Measurements from ENCODE around the gene WDR37. TPM values are rescaled to one million over a fixed set of nuclear protein-coding genes. Genes with fewer than 3 reads are reported as not detected.
"Not testable (repeated sequence)": the region's sequence is repeated elsewhere in the genome, so short reads cannot be mapped to it uniquely, and the experiment has no call there.

The WDR37 gene
- total RNA-seq, 2 experiments from 2014 or later = 22.0 to 26.4 TPM

DNA sequence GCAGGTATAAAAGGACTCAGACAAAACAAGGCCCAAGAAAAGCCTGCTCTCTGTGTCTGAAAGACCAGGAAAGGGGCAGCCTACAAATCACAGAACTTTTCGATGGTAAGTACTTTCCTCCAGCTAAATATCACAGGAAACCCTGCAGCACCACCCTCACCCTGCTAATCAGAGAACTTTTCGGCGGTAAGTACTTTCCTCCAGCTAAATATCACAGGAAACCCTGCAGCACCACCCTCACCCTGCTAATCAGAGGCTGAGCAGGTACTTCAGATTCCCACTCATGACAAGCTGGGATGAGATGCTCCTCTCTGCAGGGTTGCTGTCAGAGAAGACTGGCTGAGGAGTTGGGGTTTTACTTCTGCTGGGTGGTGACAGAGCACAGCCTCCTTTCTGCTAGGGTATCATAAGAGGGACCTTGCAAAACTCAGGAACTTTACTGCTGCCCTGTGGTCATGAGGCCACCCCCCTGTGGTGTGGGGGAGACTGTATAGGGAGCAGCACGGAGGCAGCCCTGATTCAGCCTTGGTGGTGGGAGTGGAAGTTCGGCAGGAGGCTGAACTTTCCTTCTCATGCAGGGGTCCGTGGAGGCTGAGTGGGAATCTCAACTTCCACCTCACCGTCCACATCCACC is 7.2 kb downstream of the WDR37 start:
- peak; percentile 78 for ATAC-seq
- CTCF ChIA-PET = no interaction called here
- peaks cover 22% of the 10 kb centered on the region for H3K36me3 Mint-ChIP-seq

DNA sequence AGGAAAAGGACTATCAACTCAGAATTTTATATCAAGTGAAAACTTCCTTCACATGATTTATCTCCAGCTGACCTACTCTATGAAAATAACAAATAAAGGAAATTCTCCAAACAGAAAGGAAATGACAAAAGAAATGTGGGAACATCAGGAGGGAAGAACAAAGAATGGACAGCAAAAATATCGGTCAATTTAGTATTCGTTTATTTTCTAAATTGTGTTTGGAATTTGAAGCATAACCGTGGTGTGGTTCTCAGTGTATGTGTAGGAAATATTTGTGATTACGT is 8.7 kb downstream of the WDR37 start:
- DNase-seq (no peak), ATAC-seq (no peak)
- Mint-ChIP-seq H3K36me3 (peaks cover 21% of the 10 kb centered on the region), H3K27me3 (no peaks in the 10 kb centered on the region), H3K4me3 (no peak overlapping the region), H3K27ac (no peak overlapping the region), H3K4me1 (peaks cover 78% of the 10 kb centered on the region), H3K9me3 (ENCODE audit: low read depth) (no peaks in the 10 kb centered on the region)
- CTCF ChIA-PET = no interaction called here

More for the DNA sequence above, 7.2 kb downstream of the WDR37 start:
- Mint-ChIP-seq H3K27me3 (no peaks in the 10 kb centered on the region), H3K9me3 (ENCODE audit: low read depth) (no peaks in the 10 kb centered on the region), H3K4me1 (peaks cover 75% of the 10 kb centered on the region), H3K4me3 (peak overlapping the region; percentile 11), H3K27ac (peak overlapping the region; percentile 69)
- DNase-seq = peak; percentile 55

DNA sequence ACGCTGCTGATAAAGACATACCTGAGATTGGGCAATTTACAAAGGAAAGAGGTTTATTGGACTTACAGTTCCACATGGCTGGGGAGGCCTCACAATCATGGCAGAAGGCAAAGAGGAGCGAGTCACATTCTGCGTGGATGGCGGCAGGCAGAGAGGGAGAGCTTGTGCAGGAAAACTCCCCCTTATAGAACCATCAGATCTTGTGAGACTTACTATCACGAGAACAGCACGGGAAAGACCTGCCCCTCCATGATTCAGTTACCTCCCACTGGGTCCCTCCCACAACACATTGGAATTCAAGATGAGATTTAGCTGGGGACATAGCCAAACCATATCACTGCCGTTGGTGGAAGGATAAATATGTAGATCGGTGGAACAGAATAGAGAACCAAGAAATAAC is 10.5 kb downstream of the WDR37 start:
- H3K9me3 Mint-ChIP-seq (ENCODE audit: low read depth); H3K4me3 Mint-ChIP-seq; ATAC-seq; DNase-seq; H3K27ac Mint-ChIP-seq; H3K27me3 Mint-ChIP-seq; CTCF ChIA-PET: not testable (repeated sequence)
- peaks cover 62% of the 10 kb centered on the region for H3K4me1 Mint-ChIP-seq
- peaks cover 22% of the 10 kb centered on the region for H3K36me3 Mint-ChIP-seq

DNA sequence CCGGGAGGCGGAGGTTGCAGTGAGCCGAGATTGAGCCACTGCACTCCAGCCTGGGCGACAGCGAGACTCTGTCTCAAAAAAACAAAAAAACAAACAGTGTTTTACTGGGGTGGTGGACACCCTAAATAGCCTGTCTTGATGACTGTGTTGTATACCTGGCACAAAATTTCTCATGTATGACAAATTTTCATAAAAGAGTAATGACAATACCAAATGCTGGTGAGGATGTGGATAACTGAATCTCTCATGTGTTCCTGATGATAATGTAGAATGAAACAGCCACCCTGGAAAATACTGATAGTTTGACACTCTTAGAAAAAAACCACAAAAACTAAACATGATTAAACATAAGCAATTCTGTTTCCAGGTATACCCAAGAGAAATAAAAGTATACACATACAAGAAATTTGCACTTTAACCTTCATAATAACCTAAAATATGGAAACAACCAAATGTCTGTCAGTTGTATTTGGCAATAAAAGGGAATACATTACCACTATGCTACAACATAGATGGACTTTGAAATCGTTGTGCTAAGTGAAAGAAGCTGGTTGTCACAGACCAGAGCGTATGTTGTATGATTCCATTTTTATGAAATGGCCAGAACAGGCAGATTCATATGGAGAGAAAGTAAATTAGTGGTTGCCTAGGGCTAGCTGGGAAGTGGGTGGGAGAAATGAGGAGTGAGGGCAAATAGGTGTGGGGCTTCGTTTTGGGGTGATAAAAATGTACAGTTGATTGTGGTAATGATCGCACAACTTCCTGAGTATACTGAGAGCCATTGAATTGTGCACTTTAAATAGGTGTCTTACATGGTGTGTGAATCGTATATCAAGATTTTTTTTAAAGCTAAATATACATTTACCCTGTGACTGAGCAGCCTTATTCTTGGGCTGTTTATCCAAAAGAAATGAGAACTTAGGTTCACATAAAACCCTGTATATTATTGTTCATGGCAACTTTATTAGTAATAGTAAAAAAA is 12.5 kb downstream of the WDR37 start:
- Mint-ChIP-seq H3K4me1 (peaks cover 42% of the 10 kb centered on the region), H3K4me3 (no peak overlapping the region), H3K27me3 (no peaks in the 10 kb centered on the region), H3K36me3 (peaks cover 28% of the 10 kb centered on the region), H3K9me3 (ENCODE audit: low read depth) (no peaks in the 10 kb centered on the region), H3K27ac (no peak overlapping the region)
- CTCF ChIA-PET = no interaction called here
- DNase-seq (no peak), ATAC-seq (peak; percentile 23)

DNA sequence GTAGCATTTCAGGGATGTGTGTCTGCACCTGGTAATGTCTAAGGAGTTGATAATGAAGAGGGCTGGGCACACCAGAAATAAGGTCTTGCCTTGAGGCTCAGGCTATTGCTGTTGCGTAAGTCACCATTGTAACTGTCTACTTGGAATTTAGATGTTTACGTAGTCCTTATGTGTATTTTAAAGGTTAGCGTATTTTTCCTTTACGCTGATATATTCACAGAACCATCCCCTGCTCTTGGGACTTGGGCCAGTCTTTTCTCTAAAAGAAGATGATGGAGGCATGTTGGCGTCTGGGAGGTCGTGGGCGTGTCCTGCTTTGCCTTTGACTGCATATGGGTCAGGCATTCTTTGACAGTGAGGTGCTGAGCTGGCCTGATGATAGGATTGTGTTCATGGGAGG is 14.7 kb downstream of the WDR37 start:
- no peak overlapping the region for H3K4me3 Mint-ChIP-seq
- no peak overlapping the region for H3K27ac Mint-ChIP-seq
- peaks cover 31% of the 10 kb centered on the region for H3K4me1 Mint-ChIP-seq
- no peaks in the 10 kb centered on the region for H3K9me3 Mint-ChIP-seq (ENCODE audit: low read depth)
- no peak for DNase-seq
- no peaks in the 10 kb centered on the region for H3K27me3 Mint-ChIP-seq
- ATAC-seq = no peak
- CTCF ChIA-PET = no interaction called here
- peaks cover 20% of the 10 kb centered on the region for H3K36me3 Mint-ChIP-seq

DNA sequence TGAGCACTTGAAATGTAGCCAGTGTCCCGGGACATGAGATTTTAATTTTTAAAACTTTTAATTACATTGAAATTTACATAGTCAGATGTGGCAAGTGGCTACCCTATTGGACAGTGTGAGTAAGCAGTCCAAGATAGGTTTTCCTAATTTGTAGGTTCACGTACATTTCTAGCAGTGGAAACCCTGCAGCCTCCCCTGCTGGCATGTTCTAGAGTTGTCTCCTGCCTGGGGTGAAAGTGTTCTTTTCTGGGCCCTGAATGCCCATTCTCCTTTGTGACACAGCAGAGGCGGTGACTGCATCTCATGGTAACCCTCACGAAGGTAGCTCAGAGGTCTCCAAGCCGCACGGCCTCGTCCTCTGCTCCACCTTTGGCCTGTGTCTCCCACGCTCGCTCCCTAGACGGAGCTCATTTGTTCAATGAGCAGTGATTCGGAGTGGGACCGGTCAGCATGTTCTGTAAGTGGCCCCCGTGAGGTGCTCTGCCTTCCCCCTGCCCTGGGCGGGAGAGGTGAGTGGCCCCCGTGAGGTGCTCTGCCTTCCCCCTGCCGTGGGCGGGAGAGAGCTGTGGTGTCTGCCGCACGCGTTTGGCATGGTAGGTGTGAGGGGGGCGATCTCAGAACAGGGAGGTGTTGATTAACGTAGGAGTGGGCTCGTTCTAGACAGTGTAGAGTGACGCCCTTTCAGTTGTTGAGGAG is 18.0 kb downstream of the WDR37 start:
- Mint-ChIP-seq H3K36me3 (peaks cover 23% of the 10 kb centered on the region), H3K27ac (no peak overlapping the region), H3K9me3 (ENCODE audit: low read depth) (no peaks in the 10 kb centered on the region), H3K27me3 (no peaks in the 10 kb centered on the region), H3K4me1 (peaks cover 8% of the 10 kb centered on the region), H3K4me3 (no peak overlapping the region)
- CTCF ChIA-PET = interaction anchor here (1.3 to 1.6 kb wide), 3 partner anchors 17 to 45 kb away, joined by 3 read pairs; no protein-coding TSS in a partner anchor
- DNase-seq (no peak), ATAC-seq (no peak)

DNA sequence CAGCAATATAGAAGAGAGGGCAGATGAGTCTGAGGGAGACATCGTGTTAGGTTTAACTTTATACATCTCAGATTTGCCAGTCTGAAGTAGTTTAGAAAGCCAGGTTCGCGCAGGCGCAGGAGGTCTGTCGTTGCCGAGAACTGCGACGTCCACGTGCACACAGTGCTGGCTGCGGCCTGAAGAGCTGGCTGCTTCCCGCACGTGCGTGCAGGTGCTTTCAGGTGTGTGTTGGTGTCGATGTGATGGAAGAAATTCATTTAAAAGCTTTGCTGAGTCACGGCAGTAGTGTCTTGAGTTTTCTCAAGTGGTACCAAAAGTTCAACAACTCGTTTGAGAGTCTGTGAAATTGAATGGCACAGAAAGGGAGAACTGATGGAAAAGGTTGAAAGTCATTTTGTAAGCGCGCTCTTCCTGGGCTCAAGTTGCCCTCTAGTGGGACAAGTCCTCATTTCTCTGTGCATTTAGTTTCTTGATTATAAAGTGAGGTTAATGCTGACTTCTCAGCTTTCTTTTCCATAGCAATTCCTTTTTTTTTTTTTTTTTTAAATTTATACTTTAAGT is 18.6 kb downstream of the WDR37 start:
- peaks cover 27% of the 10 kb centered on the region for H3K36me3 Mint-ChIP-seq
- CTCF ChIA-PET = interaction anchor here (1.3 to 1.6 kb wide), 2 partner anchors 17 to 46 kb away, joined by 3 read pairs; no protein-coding TSS in a partner anchor
- no peaks in the 10 kb centered on the region for H3K27me3 Mint-ChIP-seq
- H3K9me3 Mint-ChIP-seq (ENCODE audit: low read depth) = no peaks in the 10 kb centered on the region
- no peak for ATAC-seq
- no peak overlapping the region for H3K4me3 Mint-ChIP-seq
- peaks cover 2% of the 10 kb centered on the region for H3K4me1 Mint-ChIP-seq
- DNase-seq = no peak
- no peak overlapping the region for H3K27ac Mint-ChIP-seq

DNA sequence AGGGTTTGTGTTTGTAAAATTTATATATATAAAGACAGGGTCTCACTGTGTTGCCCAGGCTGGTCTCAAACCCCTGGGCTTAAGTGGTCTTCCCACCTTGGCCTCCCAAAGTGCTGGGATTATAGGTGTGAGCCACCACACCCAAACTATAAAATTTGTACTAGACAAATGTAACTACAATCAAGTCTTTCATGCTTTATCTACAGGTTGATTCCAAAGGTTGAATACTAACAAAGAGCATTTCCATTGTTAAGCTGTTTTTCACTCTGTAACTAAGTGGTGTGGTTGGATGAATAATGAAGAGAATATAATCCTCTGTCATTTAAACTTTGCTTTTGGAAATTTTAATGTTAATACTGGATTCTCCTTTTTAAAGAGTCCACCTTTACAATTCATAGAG is 22.5 kb downstream of the WDR37 start:
- Mint-ChIP-seq H3K36me3 (peaks cover 29% of the 10 kb centered on the region), H3K9me3 (ENCODE audit: low read depth) (no peaks in the 10 kb centered on the region), H3K27me3 (no peaks in the 10 kb centered on the region), H3K27ac (no peak overlapping the region), H3K4me3 (no peak overlapping the region), H3K4me1 (no peaks in the 10 kb centered on the region)
- DNase-seq (no peak), ATAC-seq (no peak)
- CTCF ChIA-PET = no interaction called here

DNA sequence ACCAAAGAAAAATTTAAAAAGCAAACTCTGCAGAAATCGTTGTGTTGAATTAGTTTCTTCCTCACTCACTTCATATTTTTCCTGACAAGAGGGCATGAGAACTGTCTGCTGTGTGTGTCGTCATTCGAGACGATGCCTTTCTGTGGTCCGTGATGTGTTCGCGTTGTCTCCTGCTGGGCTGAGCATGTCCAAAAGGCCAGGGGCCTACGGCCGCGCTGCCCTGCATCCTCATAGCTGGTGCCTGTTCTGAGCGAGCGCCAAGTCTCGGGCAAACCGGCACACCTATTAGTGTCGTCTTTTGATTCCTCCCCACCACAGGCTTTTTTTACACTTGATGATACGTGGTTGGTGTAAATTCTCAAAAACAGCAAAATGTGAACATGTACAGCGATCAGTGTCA is 27.4 kb downstream of the WDR37 start:
- H3K4me1 Mint-ChIP-seq = peaks cover 11% of the 10 kb centered on the region
- CTCF ChIA-PET = no interaction called here
- no peaks in the 10 kb centered on the region for H3K27me3 Mint-ChIP-seq
- no peak overlapping the region for H3K27ac Mint-ChIP-seq
- peaks cover 54% of the 10 kb centered on the region for H3K36me3 Mint-ChIP-seq
- no peaks in the 10 kb centered on the region for H3K9me3 Mint-ChIP-seq (ENCODE audit: low read depth)
- no peak for DNase-seq
- no peak overlapping the region for H3K4me3 Mint-ChIP-seq
- no peak for ATAC-seq

DNA sequence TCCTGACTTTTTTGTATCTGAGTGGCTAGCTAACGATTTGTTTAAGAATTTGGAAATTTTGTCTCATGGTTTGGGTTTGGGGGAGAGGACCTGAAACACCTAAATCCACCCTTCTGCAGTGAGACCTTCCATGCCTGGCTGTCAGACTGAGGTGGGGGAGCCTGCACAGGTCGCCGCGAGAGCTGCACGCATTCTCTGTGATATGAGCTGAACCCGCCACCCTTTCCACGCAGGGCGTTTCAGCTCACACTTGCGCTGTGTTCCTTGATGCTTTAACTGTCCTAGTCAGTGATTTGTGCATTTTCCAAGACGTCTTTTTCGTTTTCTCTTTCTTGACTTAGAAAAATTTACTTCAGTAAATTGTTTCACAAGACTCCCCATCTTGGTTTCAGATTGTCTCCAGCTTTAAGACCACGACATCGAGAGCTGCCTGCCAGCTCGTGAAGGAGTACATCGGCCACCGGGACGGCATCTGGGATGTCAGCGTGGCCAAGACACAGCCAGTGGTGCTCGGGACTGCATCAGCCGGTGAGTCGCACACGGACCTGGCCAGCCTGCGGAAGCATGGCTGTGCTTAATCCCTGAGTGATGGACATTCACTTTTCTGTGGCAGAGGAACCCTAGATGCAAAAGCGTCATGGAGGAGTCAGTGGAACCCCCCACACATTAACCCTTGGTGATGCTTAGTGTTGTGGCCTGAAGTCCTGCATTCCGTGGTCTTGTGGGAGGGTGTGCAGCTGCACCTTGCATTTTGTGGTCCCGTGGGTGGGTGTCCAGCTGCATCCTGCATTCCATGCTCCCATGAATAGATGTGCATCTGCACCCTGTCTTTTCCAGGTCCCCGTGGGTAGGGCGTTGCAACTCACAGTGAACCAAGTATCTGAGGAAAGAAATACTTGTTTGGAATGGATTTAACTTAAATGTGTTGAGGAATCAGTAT is 28.1 kb downstream of the WDR37 start:
- CTCF ChIA-PET = no interaction called here
- Mint-ChIP-seq H3K4me3 (no peak overlapping the region), H3K27me3 (no peaks in the 10 kb centered on the region), H3K9me3 (ENCODE audit: low read depth) (no peaks in the 10 kb centered on the region), H3K4me1 (peaks cover 11% of the 10 kb centered on the region), H3K27ac (no peak overlapping the region), H3K36me3 (peaks cover 55% of the 10 kb centered on the region)
- ATAC-seq (no peak), DNase-seq (no peak)

DNA sequence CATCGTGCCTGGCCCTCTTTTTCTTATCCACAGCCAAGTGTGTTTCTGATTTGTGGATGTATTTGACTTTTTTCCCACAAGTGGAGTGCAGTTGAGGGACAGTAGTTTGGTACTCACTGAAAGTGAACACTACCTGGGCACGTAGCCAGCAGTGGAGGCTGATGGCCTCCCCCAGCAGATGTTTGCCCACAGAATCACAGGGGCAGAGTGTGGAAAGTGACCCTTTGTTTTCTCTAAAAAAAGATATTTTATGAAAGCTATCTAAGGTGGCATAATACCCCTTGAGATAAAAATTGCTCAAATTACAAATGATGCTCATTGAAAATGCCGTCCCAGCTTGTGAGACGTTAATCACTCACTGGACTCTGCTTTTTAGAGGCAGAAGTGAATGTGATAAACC is 29.1 kb downstream of the WDR37 start:
- Mint-ChIP-seq H3K27me3 (no peaks in the 10 kb centered on the region), H3K36me3 (peaks cover 54% of the 10 kb centered on the region), H3K4me1 (peaks cover 11% of the 10 kb centered on the region), H3K4me3 (no peak overlapping the region), H3K9me3 (ENCODE audit: low read depth) (no peaks in the 10 kb centered on the region), H3K27ac (no peak overlapping the region)
- DNase-seq (no peak), ATAC-seq (no peak)
- CTCF ChIA-PET = no interaction called here

DNA sequence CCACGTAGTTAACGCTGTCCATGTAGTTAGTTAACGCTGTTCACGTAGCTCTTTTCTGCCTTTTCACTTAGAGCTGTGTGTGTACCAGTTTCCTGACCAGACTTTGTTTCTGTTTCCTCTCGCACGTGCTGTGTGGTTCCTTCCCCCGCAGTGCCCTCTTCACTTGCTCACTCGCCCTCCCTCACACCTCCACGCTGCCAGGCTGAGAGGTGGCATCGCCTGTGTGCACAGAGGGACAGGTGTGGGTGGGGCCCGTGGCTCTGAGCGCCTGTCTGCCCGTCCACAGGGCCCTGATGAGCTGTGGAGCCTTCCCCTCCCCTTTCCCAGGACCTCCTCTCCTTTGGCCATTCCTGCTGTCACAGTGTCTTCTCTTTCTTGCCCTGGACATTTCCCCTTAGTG is 30.6 kb downstream of the WDR37 start:
- Mint-ChIP-seq H3K27me3 (no peaks in the 10 kb centered on the region), H3K36me3 (peaks cover 66% of the 10 kb centered on the region), H3K27ac (no peak overlapping the region), H3K9me3 (ENCODE audit: low read depth) (no peaks in the 10 kb centered on the region), H3K4me1 (peaks cover 11% of the 10 kb centered on the region), H3K4me3 (no peak overlapping the region)
- DNase-seq (no peak), ATAC-seq (no peak)
- CTCF ChIA-PET = no interaction called here
